HEK293T (cell line): ENCODE measurements around the gene PEMT.

Experiments used
- ARNT ChIP-seq: fragments of 450-650 bp; IDR thresholded peaks from 2 replicates; pipeline ENCODE4 v1.6.1; 2017; ENCODE audit warnings: mild to moderate bottlenecking
- BHLHE40 ChIP-seq: fragments of 450-650 bp; IDR thresholded peaks from 2 replicates; pipeline ENCODE4 v1.6.1; 2016; ENCODE audit warnings: mild to moderate bottlenecking, moderate library complexity, borderline replicate concordance
- ELF4 ChIP-seq: fragments of 450-650 bp; IDR thresholded peaks from 2 replicates; pipeline ENCODE4 v1.6.1; 2017; ENCODE audit warnings: antibody characterized with exemption
- FOXK2 ChIP-seq: fragments of 450-650 bp; IDR thresholded peaks from 2 replicates; pipeline ENCODE4 v1.6.1; 2016; ENCODE audit warnings: mild to moderate bottlenecking
- HDGF ChIP-seq: fragments of 450-650 bp; IDR thresholded peaks from 2 replicates; pipeline ENCODE4 v1.6.1; 2017; ENCODE audit warnings: antibody characterized with exemption, borderline replicate concordance
- NFRKB ChIP-seq: fragments of 450-650 bp; IDR thresholded peaks from 2 replicates; pipeline ENCODE4 v1.6.1; 2016; ENCODE audit warnings: mild to moderate bottlenecking, moderate library complexity
- SP1 ChIP-seq: fragments of 450-650 bp; IDR thresholded peaks from 2 replicates; pipeline ENCODE4 v1.6.1; 2017
- SUZ12 ChIP-seq: fragments of 450-650 bp; IDR thresholded peaks from 2 replicates; pipeline ENCODE4 v1.6.1; 2016; ENCODE audit warnings: mild to moderate bottlenecking
- TARDBP ChIP-seq: fragments of 450-650 bp; IDR thresholded peaks from 2 replicates; pipeline ENCODE4 v1.6.1; 2016
- ZNF384 ChIP-seq: fragments of 450-650 bp; IDR thresholded peaks from 2 replicates; pipeline ENCODE4 v1.6.1; 2016

- TF ChIP-seq HDGF = no peak
- no peak for TF ChIP-seq BHLHE40
- no peak for TF ChIP-seq SUZ12
- TF ChIP-seq TARDBP = no peak
- no peak for TF ChIP-seq SP1
- no peak for TF ChIP-seq NFRKB
- TF ChIP-seq ELF4 = no peak
- TF ChIP-seq ZNF384 = no peak
- no peak for TF ChIP-seq ARNT
- TF ChIP-seq FOXK2 = no peak
Measured at GRCh38 chr17:17555906-17556305, 35.6 kb downstream of the PEMT start.
